HEK293 (cell line): ENCODE data around the gene FILIP1.

ENCODE experiments used
- TCF7L2 ChIP-seq: IDR thresholded peaks from 2 replicates; pipeline ENCODE4 v1.6.1; 2011; ENCODE audit warnings: low read depth, mild to moderate bottlenecking, inconsistent platforms, low read length, moderate library complexity, borderline replicate concordance
- ZNF302 ChIP-seq: fragments of 450-650 bp; formaldehyde crosslinking; IDR thresholded peaks from 2 replicates; pipeline ENCODE4 v1.5.1; 2016; ENCODE audit warnings: missing biosample characterization, missing genetic modification characterization, low read depth
- TF ChIP-seq, protein P1 (sequence below): fragments of 450-650 bp; formaldehyde crosslinking; IDR thresholded peaks from 2 replicates; pipeline ENCODE4 v1.5.1; 2017; ENCODE audit warnings: missing biosample characterization, missing genetic modification characterization

DNA sequence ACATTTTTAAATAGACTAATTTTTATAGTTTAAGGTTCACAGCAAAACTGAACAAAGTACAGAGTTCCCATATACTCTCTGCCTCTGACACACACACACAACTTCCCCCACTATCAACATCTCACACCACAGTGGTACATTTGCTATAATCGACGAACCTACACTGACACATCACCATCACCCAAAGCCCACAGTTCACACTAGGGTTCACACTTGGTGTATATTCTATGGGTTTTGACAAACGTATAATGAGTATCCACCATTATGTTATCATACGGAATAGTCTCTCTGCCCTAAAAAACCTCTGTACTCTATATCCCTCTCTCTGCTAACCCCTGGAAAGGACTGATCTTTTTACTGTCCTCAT is 224.6 kb downstream of the FILIP1 start:
- TF ChIP-seq TCF7L2: no peak
- TF ChIP-seq, protein P1, sequence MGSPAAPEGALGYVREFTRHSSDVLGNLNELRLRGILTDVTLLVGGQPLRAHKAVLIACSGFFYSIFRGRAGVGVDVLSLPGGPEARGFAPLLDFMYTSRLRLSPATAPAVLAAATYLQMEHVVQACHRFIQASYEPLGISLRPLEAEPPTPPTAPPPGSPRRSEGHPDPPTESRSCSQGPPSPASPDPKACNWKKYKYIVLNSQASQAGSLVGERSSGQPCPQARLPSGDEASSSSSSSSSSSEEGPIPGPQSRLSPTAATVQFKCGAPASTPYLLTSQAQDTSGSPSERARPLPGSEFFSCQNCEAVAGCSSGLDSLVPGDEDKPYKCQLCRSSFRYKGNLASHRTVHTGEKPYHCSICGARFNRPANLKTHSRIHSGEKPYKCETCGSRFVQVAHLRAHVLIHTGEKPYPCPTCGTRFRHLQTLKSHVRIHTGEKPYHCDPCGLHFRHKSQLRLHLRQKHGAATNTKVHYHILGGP (tag by site-specific recombination): no peak
- TF ChIP-seq ZNF302 (tag by site-specific recombination): no peak
